GM12878 (cell line): ENCODE data around the gene ATG9B. TPM values are rescaled to one million over a fixed set of nuclear protein-coding genes. Genes with fewer than 3 reads are reported as not detected.
A peak's percentile ranks its signal among the peaks of the same experiment; 100 is the strongest.

Source experiments
- CBX3 ChIP-seq: fragments of 200-600 bp; sonication (generic); IDR thresholded peaks from 2 replicates; pipeline ENCODE4 v1.6.1; 2016; ENCODE audit warnings: low read depth, borderline replicate concordance
- CHD2 ChIP-seq: IDR thresholded peaks from 2 replicates; pipeline ENCODE4 v1.6.1; 2011; ENCODE audit warnings: low read depth, low read length, improper control_type of control experiment, borderline replicate concordance
- CREB1 ChIP-seq: IDR thresholded peaks from 2 replicates; pipeline ENCODE4 v1.6.1; 2012; ENCODE audit warnings: low read depth, mild to moderate bottlenecking, inconsistent platforms
- GABPA ChIP-seq: IDR thresholded peaks from 2 replicates; pipeline ENCODE4 v1.6.1; 2014; ENCODE audit warnings: antibody characterized with exemption, low read depth, mild to moderate bottlenecking, inconsistent platforms
- GATAD2B ChIP-seq: fragments of 450-650 bp; conservative IDR thresholded peaks from 2 replicates; pipeline ENCODE4 v1.6.1; 2017; ENCODE audit warnings: low read depth, mild to moderate bottlenecking, moderate library complexity
- HCFC1 ChIP-seq: fragments of 150-350 bp; IDR thresholded peaks from 2 replicates; pipeline ENCODE4 v1.6.1; 2014; ENCODE audit warnings: low read length
- IKZF1 ChIP-seq: fragments of 450-650 bp; conservative IDR thresholded peaks from 2 replicates; pipeline ENCODE4 v1.6.1; 2017; ENCODE audit warnings: antibody characterized with exemption, mild to moderate bottlenecking
- MEF2A ChIP-seq: IDR thresholded peaks from 2 replicates; pipeline ENCODE4 v1.6.1; 2011; ENCODE audit warnings: low read depth, mild to moderate bottlenecking, low read length, moderate library complexity; ENCODE audit not compliant: insufficient read depth
- MTA2 ChIP-seq: fragments of 450-650 bp; IDR thresholded peaks from 2 replicates; pipeline ENCODE4 v1.6.1; 2016; ENCODE audit warnings: low read depth, mild to moderate bottlenecking, moderate library complexity
- PAX5 ChIP-seq: IDR thresholded peaks from 2 replicates; pipeline ENCODE4 v1.6.1; 2011; ENCODE audit warnings: low read depth, low read length, borderline replicate concordance
- POLR2A ChIP-seq: IDR thresholded peaks from 2 replicates; pipeline ENCODE4 v1.6.1; 2011; ENCODE audit warnings: low read depth, mild to moderate bottlenecking, low read length
- PRDM15 ChIP-seq: fragments of 450-650 bp; formaldehyde crosslinking; IDR thresholded peaks from 2 replicates; pipeline ENCODE4 v1.4.0; 2020; ENCODE audit warnings: mild to moderate bottlenecking, moderate library complexity
- RUNX3 ChIP-seq: IDR thresholded peaks from 2 replicates; pipeline ENCODE4 v1.6.1; 2012; ENCODE audit warnings: low read length, inconsistent platforms
- SMC3 ChIP-seq: IDR thresholded peaks from 2 replicates; pipeline ENCODE4 v1.6.1; 2011; ENCODE audit warnings: low read length, improper control_type of control experiment, borderline replicate concordance
- SREBF2 ChIP-seq: IDR thresholded peaks from 2 replicates; pipeline ENCODE4 v1.6.1; 2012; ENCODE audit warnings: mild to moderate bottlenecking, low read length
- SRF ChIP-seq, 2 experiments: IDR thresholded peaks; 2 replicates each; pipeline ENCODE4 v1.6.1; 2011; ENCODE audit warnings: low read depth in 2 of 2, low read length in 2 of 2, mild to moderate bottlenecking in 1 of 2, moderate library complexity in 1 of 2
- TARDBP ChIP-seq: IDR thresholded peaks from 2 replicates; pipeline ENCODE4 v1.6.1; 2016; ENCODE audit warnings: borderline replicate concordance
- TBL1XR1 ChIP-seq: IDR thresholded peaks from 2 replicates; pipeline ENCODE4 v1.6.1; 2012; ENCODE audit warnings: low read depth, low read length, improper control_type of control experiment
- YY1 ChIP-seq: IDR thresholded peaks from 2 replicates; pipeline ENCODE4 v1.6.1; 2011; ENCODE audit warnings: low read depth, mild to moderate bottlenecking, low read length
- ZNF592 ChIP-seq: fragments of 450-650 bp; IDR thresholded peaks from 2 replicates; pipeline ENCODE4 v1.6.1; 2017; ENCODE audit warnings: mild to moderate bottlenecking, moderate library complexity
- polyA plus RNA-seq, 11 experiments: library from polyadenylated mRNA; depleted of rRNA in 4 of 11; unstranded in 6 of 11; stranded (reverse) in 5 of 11; fragments of >200 nt; fragmentation: Nextera tagmentation in 4 of 11; fragmentation: Illumina TruSeq in 1 of 11; extraction: Ambion mirVana in 4 of 11; extraction: Trizol in 1 of 11; gene quantifications; 1 replicate in 1 of 11; 2 replicates in 10 of 11; pipeline versions ENCODE4 v1.2.1 to v1.2.3, GENCODE V29; 2011 to 2016; ENCODE audit warnings: inconsistent platforms in 2 of 11, missing spikeins in 2 of 11, low read depth in 1 of 11
- total RNA-seq, 4 experiments: library from RNA; depleted of rRNA in 3 of 4; stranded (reverse); fragments of >200 nt in 3 of 4; fragmentation: Illumina TruSeq in 1 of 4; extraction: Trizol in 1 of 4; gene quantifications; 2 replicates each; pipeline versions ENCODE4 v1.2.1 to v1.2.3, GENCODE V29; 2013 to 2021
- TF ChIP-seq, protein P1 (sequence below): IDR thresholded peaks from 2 replicates; pipeline ENCODE4 v1.6.1; 2012; ENCODE audit warnings: low read depth, low read length, improper control_type of control experiment
- TF ChIP-seq, protein P2 (sequence below): IDR thresholded peaks from 2 replicates; pipeline ENCODE4 v1.6.1; 2012; ENCODE audit warnings: low read depth, low read length, improper control_type of control experiment

The ATG9B gene
- total and polyA plus RNA-seq, 10 of the 15 experiments (the other 5 are each of a cell fraction or from before 2014, with no cell fraction given): 0.01 to 0.83 (median 0.12) TPM; not detected in 2

DNA sequence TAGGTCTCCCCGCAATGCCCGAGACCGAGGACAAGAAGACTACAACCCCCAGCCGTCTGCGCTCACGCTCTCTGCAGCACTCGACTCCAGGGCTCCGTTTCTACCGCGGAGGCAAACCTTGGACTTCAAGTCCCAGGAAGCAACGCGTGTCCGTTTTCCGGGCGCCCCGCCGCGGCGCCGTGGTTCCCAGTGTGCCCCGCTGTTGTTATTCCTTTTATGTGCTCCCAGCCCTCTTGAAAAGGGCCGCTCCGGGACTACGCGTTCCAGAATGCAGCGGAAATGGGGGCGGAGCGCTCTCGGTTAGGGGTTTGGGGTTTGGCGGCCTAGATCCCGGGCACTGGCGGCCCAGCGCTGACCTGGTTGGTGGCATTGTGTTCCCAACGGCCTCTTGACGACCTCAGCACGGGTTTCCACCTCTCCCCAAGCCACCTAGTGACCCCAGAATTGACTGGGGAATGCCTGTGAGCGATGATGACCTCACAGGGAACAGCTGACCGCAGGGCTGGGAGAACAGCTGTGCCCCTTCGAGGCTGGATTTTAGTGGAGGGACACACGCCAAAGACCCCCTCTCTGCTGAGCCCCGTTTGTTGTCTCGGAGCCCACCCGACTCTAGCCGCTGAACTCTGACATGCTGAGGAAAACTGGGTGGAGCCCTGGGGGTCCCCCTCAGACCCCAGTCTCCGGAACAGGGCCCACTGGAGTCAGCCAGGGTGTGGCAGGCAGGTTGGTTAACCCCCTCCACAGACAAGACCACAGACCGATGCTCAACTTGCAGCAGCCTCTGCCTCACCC is 33.9 kb upstream of the ATG9B start (continued):
- peak; percentile 88 for TF ChIP-seq CREB1
- TF ChIP-seq CBX3: no peak
- TF ChIP-seq MTA2: 0 out of 2 replicates have a peak, but pooled peaks have one; percentile 39
- TF ChIP-seq, protein P1, sequence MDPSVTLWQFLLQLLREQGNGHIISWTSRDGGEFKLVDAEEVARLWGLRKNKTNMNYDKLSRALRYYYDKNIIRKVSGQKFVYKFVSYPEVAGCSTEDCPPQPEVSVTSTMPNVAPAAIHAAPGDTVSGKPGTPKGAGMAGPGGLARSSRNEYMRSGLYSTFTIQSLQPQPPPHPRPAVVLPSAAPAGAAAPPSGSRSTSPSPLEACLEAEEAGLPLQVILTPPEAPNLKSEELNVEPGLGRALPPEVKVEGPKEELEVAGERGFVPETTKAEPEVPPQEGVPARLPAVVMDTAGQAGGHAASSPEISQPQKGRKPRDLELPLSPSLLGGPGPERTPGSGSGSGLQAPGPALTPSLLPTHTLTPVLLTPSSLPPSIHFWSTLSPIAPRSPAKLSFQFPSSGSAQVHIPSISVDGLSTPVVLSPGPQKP: peak; percentile 43; the same call in 1 of the 2 replicates
- TF ChIP-seq CHD2: peak; percentile 73
- TF ChIP-seq POLR2A: peak; percentile 73
- peak; percentile 55; the same call in 1 of the 2 replicates for TF ChIP-seq RUNX3
- peak; percentile 75 for TF ChIP-seq YY1
- TF ChIP-seq TARDBP: peak; percentile 63; the same call in 1 of the 2 replicates
- peak; percentile 6; the same call in 1 of the 2 replicates for TF ChIP-seq PAX5
- 0 out of 2 replicates have a peak, but pooled peaks have one; percentile 43 for TF ChIP-seq GATAD2B
- no peak for TF ChIP-seq PRDM15
- peak; percentile 99 for TF ChIP-seq HCFC1
- TF ChIP-seq SMC3: no peak
- no peak for TF ChIP-seq ZNF592
- peak; percentile 87 for TF ChIP-seq GABPA
- no peak for TF ChIP-seq TBL1XR1
- peak; percentile 99 for TF ChIP-seq IKZF1
- TF ChIP-seq SRF (IDR thresholded peaks at IDR 0.05; ENCODE audit: low read depth in 2 of 2, low read length in 2 of 2): no peak; a peak in 1 of 4 replicates
- TF ChIP-seq, protein P2, sequence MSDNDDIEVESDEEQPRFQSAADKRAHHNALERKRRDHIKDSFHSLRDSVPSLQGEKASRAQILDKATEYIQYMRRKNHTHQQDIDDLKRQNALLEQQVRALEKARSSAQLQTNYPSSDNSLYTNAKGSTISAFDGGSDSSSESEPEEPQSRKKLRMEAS: 0 out of 2 replicates have a peak, but pooled peaks have one; percentile 20
- TF ChIP-seq SREBF2: no peak
- no peak for TF ChIP-seq MEF2A
